RWPE2 (cell line): Measurements from ENCODE around the gene GNB1L.

Experiments
- ATAC-seq: fragments of 200-7000 bp; cut with Tn5 transposase; 3 replicates; pipeline ENCODE4 v1.9.1; 2021; ENCODE audit warnings: low read depth
- DNase-seq: peaks from one replicate; pipeline ENCODE4 v3.0.0-alpha.2; 2020; ENCODE audit warnings: low spot score
- H3K27ac ChIP-seq: fragments of 450-650 bp; 2 replicates; pipeline ENCODE4 v1.5.1; 2017; ENCODE audit warnings: mild to moderate bottlenecking; ENCODE audit not compliant: poor library complexity, severe bottlenecking
- H3K27me3 ChIP-seq: fragments of 250-450 bp; sonication (Bioruptor Pico); 2 replicates; pipeline ENCODE4 v1.5.1; 2021; ENCODE audit warnings: mild to moderate bottlenecking, moderate library complexity; ENCODE audit not compliant: insufficient read depth, poor library complexity, severe bottlenecking
- H3K36me3 ChIP-seq: fragments of 250-450 bp; sonication (Bioruptor Pico); 2 replicates; pipeline ENCODE4 v1.5.1; 2020; ENCODE audit warnings: low read depth, mild to moderate bottlenecking, moderate library complexity
- H3K4me1 ChIP-seq: fragments of 250-450 bp; sonication (Bioruptor Pico); 2 replicates; pipeline ENCODE4 v1.5.1; 2021; ENCODE audit warnings: mild to moderate bottlenecking, moderate library complexity; ENCODE audit not compliant: insufficient read depth, poor library complexity, severe bottlenecking
- H3K4me3 ChIP-seq: fragments of 250-450 bp; sonication (Bioruptor Pico); 2 replicates; pipeline ENCODE4 v1.5.1; 2021; ENCODE audit warnings: mild to moderate bottlenecking, moderate library complexity; ENCODE audit not compliant: severe bottlenecking
- H3K9me3 ChIP-seq: fragments of 250-450 bp; sonication (Bioruptor Pico); 2 replicates; pipeline ENCODE4 v1.5.1; 2021; ENCODE audit warnings: mild to moderate bottlenecking, moderate library complexity; ENCODE audit not compliant: severe bottlenecking
- TF ChIP-seq, protein P1 (sequence below): fragments of 450-650 bp; IDR thresholded peaks from one replicate; pipeline ENCODE4 v1.5.1; 2017; ENCODE audit warnings: mild to moderate bottlenecking, moderate library complexity; ENCODE audit not compliant: poor library complexity, severe bottlenecking

GNB1L gene

DNA sequence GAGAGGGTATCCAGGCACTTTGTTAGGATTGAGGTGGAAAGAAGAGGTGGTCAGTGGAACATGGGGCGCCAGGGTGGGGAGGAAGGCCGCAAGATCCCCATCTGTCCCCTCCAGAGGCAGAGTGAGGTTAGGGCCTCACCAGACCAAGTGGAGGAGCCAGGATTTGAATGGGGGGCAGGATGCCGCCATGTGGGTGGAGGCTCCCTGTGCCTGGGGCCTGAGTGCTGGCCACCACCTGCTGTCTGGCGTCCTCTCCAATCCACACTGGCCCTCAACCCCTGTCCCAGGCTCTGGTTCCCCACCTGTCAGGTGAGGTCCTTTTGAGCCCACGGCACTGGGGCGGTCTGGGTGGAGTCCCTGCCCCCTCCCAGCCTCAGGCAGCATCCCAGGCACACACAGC lies 111.6 kb downstream of the GNB1L start:
- ATAC-seq, result no peak
- TF ChIP-seq, protein P1, sequence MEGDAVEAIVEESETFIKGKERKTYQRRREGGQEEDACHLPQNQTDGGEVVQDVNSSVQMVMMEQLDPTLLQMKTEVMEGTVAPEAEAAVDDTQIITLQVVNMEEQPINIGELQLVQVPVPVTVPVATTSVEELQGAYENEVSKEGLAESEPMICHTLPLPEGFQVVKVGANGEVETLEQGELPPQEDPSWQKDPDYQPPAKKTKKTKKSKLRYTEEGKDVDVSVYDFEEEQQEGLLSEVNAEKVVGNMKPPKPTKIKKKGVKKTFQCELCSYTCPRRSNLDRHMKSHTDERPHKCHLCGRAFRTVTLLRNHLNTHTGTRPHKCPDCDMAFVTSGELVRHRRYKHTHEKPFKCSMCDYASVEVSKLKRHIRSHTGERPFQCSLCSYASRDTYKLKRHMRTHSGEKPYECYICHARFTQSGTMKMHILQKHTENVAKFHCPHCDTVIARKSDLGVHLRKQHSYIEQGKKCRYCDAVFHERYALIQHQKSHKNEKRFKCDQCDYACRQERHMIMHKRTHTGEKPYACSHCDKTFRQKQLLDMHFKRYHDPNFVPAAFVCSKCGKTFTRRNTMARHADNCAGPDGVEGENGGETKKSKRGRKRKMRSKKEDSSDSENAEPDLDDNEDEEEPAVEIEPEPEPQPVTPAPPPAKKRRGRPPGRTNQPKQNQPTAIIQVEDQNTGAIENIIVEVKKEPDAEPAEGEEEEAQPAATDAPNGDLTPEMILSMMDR, result no peak
- Histone ChIP-seq H3K27me3 (no peaks in the 10 kb centered on the region), H3K4me1 (no peaks in the 10 kb centered on the region), H3K9me3 (no peaks in the 10 kb centered on the region), H3K4me3 (no peak overlapping the region), H3K36me3 (no peaks in the 10 kb centered on the region), H3K27ac (no peak overlapping the region)
- DNase-seq, result no peak

DNA sequence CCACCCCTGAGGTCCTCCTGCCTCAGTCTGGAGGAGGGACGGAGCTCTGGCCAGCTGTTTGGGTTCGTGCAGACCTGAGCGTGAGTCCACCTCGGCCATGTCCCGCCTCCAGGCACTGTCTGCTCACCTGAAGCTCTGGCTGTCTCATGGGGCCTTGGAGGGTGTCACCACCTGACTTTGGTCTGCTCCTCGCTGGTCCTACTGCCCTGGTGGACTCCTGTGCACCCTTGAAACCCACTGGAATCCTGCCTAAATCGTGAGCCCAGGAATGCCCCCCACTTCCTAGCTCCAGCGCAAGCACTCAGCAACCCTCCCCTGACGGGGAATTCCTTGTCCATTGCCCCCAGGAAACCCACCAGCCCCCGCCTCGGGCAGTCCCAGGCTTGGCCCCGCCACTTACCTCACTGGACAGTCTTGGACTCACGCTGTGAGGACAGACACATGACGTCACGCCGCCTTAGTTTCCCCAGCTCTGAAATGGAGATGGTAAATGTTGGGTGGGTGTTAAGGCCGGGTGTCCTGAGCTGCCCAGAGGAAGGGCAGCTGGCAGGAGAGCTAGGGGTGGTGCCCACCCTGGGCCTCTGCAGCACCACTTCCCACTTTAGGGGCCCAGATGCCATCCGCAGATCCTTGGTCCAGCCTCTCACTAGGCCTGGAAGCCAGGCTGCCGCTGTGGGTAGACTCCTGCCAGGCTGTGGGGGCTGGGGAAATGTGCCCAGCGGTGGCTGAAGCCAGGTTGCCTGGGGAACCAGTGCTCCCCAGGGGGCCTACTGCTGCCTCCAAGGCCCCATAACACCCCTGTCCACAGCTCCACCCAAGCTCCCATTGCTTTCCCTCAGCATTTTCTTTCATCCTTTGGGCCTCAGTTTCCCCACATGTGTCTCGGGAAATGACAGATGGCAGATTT lies 112.3 kb downstream of the GNB1L start:
- H3K27ac ChIP-seq, result no peak overlapping the region
- no peak overlapping the region for H3K4me3 ChIP-seq
- H3K36me3 ChIP-seq, result no peaks in the 10 kb centered on the region
- no peaks in the 10 kb centered on the region for H3K9me3 ChIP-seq
- TF ChIP-seq, protein P1, result no peak
- ATAC-seq (no peak), DNase-seq (no peak)
- no peaks in the 10 kb centered on the region for H3K27me3 ChIP-seq
- no peaks in the 10 kb centered on the region for H3K4me1 ChIP-seq

DNA sequence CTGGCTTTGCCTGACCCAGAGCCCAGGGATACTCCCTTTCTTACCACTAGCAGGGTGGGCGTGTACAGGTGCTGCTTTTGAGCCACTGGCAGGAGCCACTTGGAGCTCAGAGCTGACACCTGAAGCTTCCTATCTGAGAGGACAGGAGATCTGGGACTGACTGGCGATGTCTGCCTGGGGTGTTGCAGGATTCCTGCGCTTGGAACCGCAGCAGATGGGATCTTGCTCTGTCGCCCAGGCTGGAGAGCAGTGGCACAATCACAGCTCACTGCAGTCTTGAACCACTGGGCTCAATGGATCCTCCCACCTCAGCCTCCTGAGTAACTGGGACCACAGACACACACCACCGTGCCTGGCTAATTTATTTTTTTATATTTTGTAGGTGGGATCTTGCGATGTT lies 113.6 kb downstream of the GNB1L start:
- H3K27me3 ChIP-seq, result no peaks in the 10 kb centered on the region
- no peaks in the 10 kb centered on the region for H3K9me3 ChIP-seq
- no peak for ATAC-seq
- no peak overlapping the region for H3K27ac ChIP-seq
- TF ChIP-seq, protein P1, result no peak
- DNase-seq, result no peak
- no peaks in the 10 kb centered on the region for H3K36me3 ChIP-seq
- no peak overlapping the region for H3K4me3 ChIP-seq
- H3K4me1 ChIP-seq, result no peaks in the 10 kb centered on the region

DNA sequence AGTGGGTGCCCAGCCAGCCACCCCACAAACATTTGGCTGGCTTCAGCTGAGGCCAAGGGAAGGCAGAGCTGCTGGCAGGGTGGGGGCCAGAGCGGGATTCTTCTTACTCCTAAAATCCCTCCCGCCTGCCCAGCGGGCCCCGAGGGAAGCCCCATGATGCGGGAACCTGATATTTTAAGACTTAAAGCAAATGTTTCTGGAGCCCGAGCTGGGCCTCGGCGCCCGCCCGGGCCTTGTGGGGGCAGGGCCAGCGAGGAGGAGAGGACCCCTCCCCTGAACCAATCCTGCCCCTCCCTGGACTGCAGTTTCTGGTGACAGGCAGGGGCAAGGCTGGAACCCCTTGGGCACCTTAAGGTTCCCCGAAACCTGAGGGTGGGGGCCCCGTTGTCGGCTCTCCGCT lies 114.1 kb downstream of the GNB1L start:
- TF ChIP-seq, protein P1, result no peak
- H3K36me3 ChIP-seq, result no peaks in the 10 kb centered on the region
- no peaks in the 10 kb centered on the region for H3K27me3 ChIP-seq
- H3K27ac ChIP-seq, result no peak overlapping the region
- DNase-seq, result no peak
- ATAC-seq, result no peak
- no peak overlapping the region for H3K4me3 ChIP-seq
- H3K9me3 ChIP-seq, result no peaks in the 10 kb centered on the region
- no peaks in the 10 kb centered on the region for H3K4me1 ChIP-seq

DNA sequence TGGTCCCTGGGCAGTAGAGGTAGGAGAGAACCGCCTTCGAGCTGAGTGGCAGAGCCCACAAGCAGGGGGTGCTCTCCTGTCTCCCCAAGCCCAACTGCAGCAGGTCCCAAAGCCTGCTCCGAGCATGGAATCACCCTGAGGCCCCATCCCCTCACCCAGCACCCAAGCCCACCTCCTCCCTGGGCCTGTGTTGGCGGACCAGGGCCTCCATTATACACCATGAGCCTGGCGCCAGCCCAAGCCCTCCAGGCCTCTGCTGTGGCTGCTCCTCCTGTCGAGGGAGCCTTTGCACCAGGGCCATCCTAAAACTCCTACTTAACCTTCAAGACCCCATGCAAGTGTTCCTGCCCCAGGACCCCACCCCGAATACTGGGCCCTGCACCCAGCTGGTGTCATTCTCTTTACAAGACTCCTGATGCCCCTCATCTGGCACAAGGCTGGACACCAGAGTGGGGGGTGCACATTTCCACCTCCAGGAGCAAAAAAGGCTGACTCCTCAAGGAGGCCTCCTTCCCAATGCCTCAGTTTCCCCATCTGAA lies 114.7 kb downstream of the GNB1L start:
- no peak for DNase-seq
- no peak overlapping the region for H3K27ac ChIP-seq
- no peak for ATAC-seq
- TF ChIP-seq, protein P1, result no peak
- H3K27me3 ChIP-seq, result no peaks in the 10 kb centered on the region
- H3K4me1 ChIP-seq, result no peaks in the 10 kb centered on the region
- H3K36me3 ChIP-seq, result no peaks in the 10 kb centered on the region
- no peak overlapping the region for H3K4me3 ChIP-seq
- H3K9me3 ChIP-seq, result no peaks in the 10 kb centered on the region
